HUES64 (cell line): ENCODE results near the gene CEP126.
"Not testable (repeated sequence)": the region's sequence is repeated elsewhere in the genome, so short reads cannot be mapped to it uniquely, and the experiment has no call there.

Experiments used
- H3K27ac ChIP-seq: 2 replicates; pipeline ENCODE4 v1.7.0; 2013; ENCODE audit warnings: low read depth, low read length, inconsistent platforms
- H3K27me3 ChIP-seq: 2 replicates; pipeline ENCODE4 v1.6.1; 2013; ENCODE audit warnings: mild to moderate bottlenecking, low read length; ENCODE audit not compliant: insufficient read depth
- H3K36me3 ChIP-seq: 2 replicates; pipeline ENCODE4 v1.6.1; 2013; ENCODE audit warnings: mild to moderate bottlenecking, low read length; ENCODE audit not compliant: insufficient read depth
- H3K4me1 ChIP-seq: 2 replicates; pipeline ENCODE4 v1.6.1; 2013; ENCODE audit warnings: mild to moderate bottlenecking, low read length, moderate library complexity; ENCODE audit not compliant: insufficient read depth
- H3K4me3 ChIP-seq: 2 replicates; pipeline ENCODE4 v1.5.1; 2013; ENCODE audit warnings: mild to moderate bottlenecking, low read length, moderate library complexity
- H3K9ac ChIP-seq: 2 replicates; pipeline ENCODE4 v1.6.1; 2013; ENCODE audit warnings: mild to moderate bottlenecking, low read depth, low read length
- H3K9me3 ChIP-seq: 2 replicates; pipeline ENCODE4 v1.6.1; 2013; ENCODE audit warnings: low read depth, low read length; ENCODE audit not compliant: insufficient read depth
- WGBS: fragments of 150-250, 120-280 bp; methylation state at CpG from one replicate; pipeline ENCODE4 v1.1.7; 2013; ENCODE audit warnings: missing lambda C conversion rate; 5-methylcytosine and 5-hydroxymethylcytosine counted together

The CEP126 gene

GRCh38 chr11:101974771-101975170 is 60.0 kb downstream of the CEP126 start:
- Histone ChIP-seq H3K9ac (no peak overlapping the region), H3K36me3 (no peaks in the 10 kb centered on the region), H3K27ac (no peak overlapping the region), H3K4me3 (no peak overlapping the region), H3K27me3 (no peaks in the 10 kb centered on the region), H3K9me3 (no peaks in the 10 kb centered on the region), H3K4me1 (no peaks in the 10 kb centered on the region)
- no CpG with 5 or more reads among the region's 1 CpG for WGBS

DNA sequence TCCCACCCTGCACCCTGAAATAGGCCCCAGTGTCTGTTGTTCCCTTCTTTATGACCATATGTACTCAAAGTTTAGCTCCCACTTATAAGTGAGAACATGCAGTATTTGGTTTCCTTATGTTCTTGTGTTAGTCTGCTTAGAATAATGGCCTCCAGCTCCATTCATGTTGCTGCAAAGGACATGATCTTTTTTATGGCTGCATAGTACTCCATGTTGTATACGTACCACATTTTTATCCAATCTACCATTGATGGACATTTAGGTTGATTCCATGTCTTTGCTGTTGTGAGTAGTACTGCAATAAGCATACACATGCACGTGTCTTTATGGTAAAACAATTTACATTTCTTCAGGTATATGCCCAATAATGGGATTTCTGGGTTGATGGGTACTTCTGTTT is 60.9 kb downstream of the CEP126 start:
- Histone ChIP-seq H3K4me3 (no peak overlapping the region), H3K9ac (no peak overlapping the region), H3K36me3 (no peaks in the 10 kb centered on the region), H3K27ac (no peak overlapping the region), H3K4me1 (no peaks in the 10 kb centered on the region), H3K9me3 (no peaks in the 10 kb centered on the region), H3K27me3 (no peaks in the 10 kb centered on the region)
- 100% methylated on average over 2 of the region's 2 CpGs for WGBS

GRCh38 chr11:101987370-101987769 is 72.6 kb downstream of the CEP126 start:
- WGBS, result no CpG with 5 or more reads among the region's 2 CpGs
- no peak overlapping the region for H3K27ac ChIP-seq
- no peaks in the 10 kb centered on the region for H3K9me3 ChIP-seq
- H3K27me3 ChIP-seq, result no peaks in the 10 kb centered on the region
- H3K4me3 ChIP-seq, result no peak overlapping the region
- H3K36me3 ChIP-seq, result no peaks in the 10 kb centered on the region
- no peaks in the 10 kb centered on the region for H3K4me1 ChIP-seq
- H3K9ac ChIP-seq, result no peak overlapping the region

DNA sequence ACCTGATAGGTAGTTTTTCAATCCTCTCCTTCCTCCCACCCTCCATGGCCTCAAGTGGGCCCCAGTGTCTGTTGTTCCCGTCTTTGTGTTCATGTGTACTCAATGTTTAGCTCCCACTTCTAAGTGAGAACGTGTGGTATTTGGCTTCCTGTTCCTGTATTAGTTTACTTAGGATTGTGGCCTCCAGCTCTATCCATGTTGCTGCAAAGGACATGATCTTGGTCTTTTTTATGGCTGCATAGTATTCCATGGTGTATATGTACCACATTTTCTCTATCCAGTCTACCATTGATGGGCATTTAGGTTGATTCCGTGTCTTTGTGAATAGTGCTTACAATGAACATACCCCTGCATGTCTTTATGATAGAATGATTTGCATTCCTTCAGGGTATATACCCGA is 78.4 kb downstream of the CEP126 start:
- H3K27ac ChIP-seq, result no peak overlapping the region
- no peaks in the 10 kb centered on the region for H3K4me1 ChIP-seq
- WGBS, result 92% methylated on average over 4 of the region's 4 CpGs
- H3K36me3 ChIP-seq, result no peaks in the 10 kb centered on the region
- H3K9me3 ChIP-seq, result no peaks in the 10 kb centered on the region
- H3K27me3 ChIP-seq, result no peaks in the 10 kb centered on the region
- no peak overlapping the region for H3K9ac ChIP-seq
- H3K4me3 ChIP-seq, result no peak overlapping the region

- H3K27me3 ChIP-seq, H3K4me1 ChIP-seq, H3K36me3 ChIP-seq, H3K27ac ChIP-seq, H3K9ac ChIP-seq, H3K4me3 ChIP-seq, H3K9me3 ChIP-seq: not testable (repeated sequence)
- WGBS, result 95% methylated on average over 2 of the region's 2 CpGs
Observed at GRCh38 chr11:101994052-101994469, 79.3 kb downstream of the CEP126 start.

DNA sequence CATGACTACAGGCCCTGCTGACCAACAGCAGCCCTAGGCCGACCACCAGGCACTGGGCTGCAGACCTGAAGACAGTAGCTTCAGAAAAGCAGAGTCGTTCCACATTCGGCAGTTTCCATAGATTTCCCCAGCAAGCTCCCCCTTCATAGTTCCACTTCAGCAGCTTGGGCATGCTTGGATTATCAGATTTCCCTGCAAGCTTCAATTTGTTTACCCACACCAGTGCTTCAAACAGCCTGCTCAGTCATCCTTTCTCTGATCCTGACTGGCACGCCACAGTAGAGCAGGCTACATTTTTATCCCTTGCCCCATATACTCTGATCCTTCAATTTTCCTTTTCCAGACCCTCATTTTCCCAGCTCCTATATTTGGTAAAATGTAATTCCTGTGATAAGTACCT is 81.3 kb downstream of the CEP126 start:
- Histone ChIP-seq H3K36me3 (no peaks in the 10 kb centered on the region), H3K27ac (no peak overlapping the region), H3K27me3 (no peaks in the 10 kb centered on the region), H3K4me3 (no peak overlapping the region), H3K9ac (no peak overlapping the region), H3K4me1 (no peaks in the 10 kb centered on the region), H3K9me3 (no peaks in the 10 kb centered on the region)
- 93% methylated on average over 4 of the region's 4 CpGs for WGBS

DNA sequence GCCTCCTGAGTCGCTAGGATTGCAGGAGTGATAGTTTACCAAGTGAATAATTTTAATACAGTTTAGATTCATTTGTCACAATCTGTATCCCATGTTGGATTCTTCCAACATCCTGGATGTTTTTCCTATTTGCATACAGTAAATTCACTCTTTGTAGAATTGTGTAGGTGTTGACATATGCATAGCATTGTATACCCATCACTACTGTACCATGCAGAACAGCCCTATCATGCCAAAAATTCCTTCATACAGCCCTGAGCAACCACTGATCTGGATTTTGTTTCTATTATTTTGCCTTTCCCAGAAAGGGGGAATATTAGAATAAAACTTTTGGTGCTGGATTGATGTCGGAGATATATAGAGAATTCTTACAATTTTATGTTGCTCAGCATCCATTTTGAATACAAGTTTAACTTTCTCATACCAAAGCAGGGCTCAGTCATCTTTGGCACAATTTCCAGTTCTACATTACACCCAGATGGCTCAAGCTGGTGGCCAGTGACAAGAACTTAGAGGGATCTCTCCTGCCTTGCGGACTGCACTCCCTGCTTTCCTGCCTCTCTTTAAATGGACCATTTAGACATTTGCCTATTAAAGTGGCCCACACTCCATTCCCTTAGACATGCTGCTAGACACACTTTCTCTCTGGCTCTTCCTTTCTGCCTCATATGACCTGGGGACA is 87.0 kb downstream of the CEP126 start:
- no peak overlapping the region for H3K4me3 ChIP-seq
- H3K9ac ChIP-seq, result no peak overlapping the region
- no peaks in the 10 kb centered on the region for H3K4me1 ChIP-seq
- H3K27ac ChIP-seq, result no peak overlapping the region
- 88% methylated on average over 1 of the region's 3 CpGs for WGBS
- H3K27me3 ChIP-seq, result no peaks in the 10 kb centered on the region
- H3K9me3 ChIP-seq, result no peaks in the 10 kb centered on the region
- H3K36me3 ChIP-seq, result no peaks in the 10 kb centered on the region

GRCh38 chr11:102004220-102004619 is 89.4 kb downstream of the CEP126 start:
- no peaks in the 10 kb centered on the region for H3K27me3 ChIP-seq
- H3K27ac ChIP-seq, result no peak overlapping the region
- H3K4me1 ChIP-seq, result no peaks in the 10 kb centered on the region
- H3K4me3 ChIP-seq, result no peak overlapping the region
- H3K9ac ChIP-seq, result no peak overlapping the region
- no peaks in the 10 kb centered on the region for H3K9me3 ChIP-seq
- H3K36me3 ChIP-seq, result no peaks in the 10 kb centered on the region

DNA sequence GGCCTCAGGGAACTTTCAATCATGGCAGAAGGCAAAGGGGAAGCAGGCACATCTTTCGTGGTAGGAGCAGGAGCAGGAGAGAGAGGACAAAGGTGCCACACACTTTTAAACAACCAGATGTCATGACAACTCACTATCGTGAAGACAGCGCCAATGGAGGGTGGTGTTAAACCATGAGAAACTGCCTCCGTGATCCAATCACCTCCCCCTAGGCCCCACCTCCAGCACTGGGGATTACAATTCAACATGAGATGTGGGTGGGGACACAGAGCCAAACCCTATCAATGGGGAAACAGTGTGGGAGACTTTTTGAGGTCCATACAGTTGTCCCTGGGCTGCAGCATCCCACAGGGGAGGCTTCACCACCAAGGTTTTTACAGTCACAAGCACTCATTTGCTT is 90.5 kb downstream of the CEP126 start:
- Histone ChIP-seq H3K4me1 (no peaks in the 10 kb centered on the region), H3K9ac (no peak overlapping the region), H3K36me3 (no peaks in the 10 kb centered on the region), H3K9me3 (no peaks in the 10 kb centered on the region), H3K4me3 (no peak overlapping the region), H3K27me3 (no peaks in the 10 kb centered on the region), H3K27ac (no peak overlapping the region)
- WGBS, result 81% methylated on average over 4 of the region's 4 CpGs

DNA sequence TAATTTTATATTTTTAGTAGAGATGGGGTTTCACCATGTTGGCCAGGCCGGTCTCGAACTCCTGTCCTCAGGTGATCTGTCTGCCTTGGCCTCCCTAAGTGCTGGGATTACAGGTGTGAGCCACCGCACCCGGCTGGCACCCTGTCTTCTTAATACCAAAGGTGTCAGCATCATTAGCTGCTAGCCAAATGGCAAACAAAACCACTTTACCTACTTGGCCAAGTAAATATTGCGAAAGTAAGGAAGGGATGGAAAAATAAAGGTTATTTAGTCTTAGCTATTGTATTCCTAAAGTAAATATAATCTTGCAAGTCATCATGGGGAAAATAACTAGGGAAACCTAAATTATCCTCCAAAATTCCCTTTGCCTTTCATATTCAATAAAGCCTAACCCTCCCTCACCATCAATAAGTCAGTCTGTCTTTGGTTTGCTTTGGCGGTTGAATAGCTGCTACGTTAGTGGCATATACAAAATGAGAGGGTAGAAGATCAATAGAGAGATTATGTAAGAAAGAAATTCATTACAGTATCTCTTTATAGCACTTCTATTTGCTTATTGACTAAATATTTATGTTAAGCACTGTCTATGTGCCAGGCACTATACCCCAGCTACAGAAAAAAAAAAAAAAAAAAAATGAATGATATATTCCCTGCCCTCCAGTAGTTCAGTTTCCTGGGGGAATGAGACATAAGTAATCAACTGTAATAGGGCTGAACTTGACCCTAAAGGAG is 92.2 kb downstream of the CEP126 start:
- Histone ChIP-seq H3K4me3 (no peak overlapping the region), H3K36me3 (no peaks in the 10 kb centered on the region), H3K4me1 (peaks cover 9% of the 10 kb centered on the region; the same call in 1 of the 2 replicates), H3K27ac (no peak overlapping the region), H3K9me3 (no peaks in the 10 kb centered on the region), H3K9ac (no peak overlapping the region), H3K27me3 (no peaks in the 10 kb centered on the region)
- 92% methylated on average over 5 of the region's 7 CpGs for WGBS

- Histone ChIP-seq H3K4me1 (peaks cover 9% of the 10 kb centered on the region; the same call in 1 of the 2 replicates), H3K4me3 (no peak overlapping the region), H3K27ac (no peak overlapping the region), H3K27me3 (no peaks in the 10 kb centered on the region), H3K9ac (no peak overlapping the region), H3K9me3 (no peaks in the 10 kb centered on the region), H3K36me3 (no peaks in the 10 kb centered on the region)
- 95% methylated on average over 1 of the region's 4 CpGs for WGBS
Observed at GRCh38 chr11:102007567-102008437, 93.0 kb downstream of the CEP126 start.
